NCI-H1092 treated with DMSO at 0.1 percent for 48 hours (cell line): ENCODE data around the gene RSPRY1.

Experiments
- DNase-seq: peaks from one replicate; lab custom pipeline; 2025; lab: John Stamatoyannopoulos, UW

The RSPRY1 gene

DNA sequence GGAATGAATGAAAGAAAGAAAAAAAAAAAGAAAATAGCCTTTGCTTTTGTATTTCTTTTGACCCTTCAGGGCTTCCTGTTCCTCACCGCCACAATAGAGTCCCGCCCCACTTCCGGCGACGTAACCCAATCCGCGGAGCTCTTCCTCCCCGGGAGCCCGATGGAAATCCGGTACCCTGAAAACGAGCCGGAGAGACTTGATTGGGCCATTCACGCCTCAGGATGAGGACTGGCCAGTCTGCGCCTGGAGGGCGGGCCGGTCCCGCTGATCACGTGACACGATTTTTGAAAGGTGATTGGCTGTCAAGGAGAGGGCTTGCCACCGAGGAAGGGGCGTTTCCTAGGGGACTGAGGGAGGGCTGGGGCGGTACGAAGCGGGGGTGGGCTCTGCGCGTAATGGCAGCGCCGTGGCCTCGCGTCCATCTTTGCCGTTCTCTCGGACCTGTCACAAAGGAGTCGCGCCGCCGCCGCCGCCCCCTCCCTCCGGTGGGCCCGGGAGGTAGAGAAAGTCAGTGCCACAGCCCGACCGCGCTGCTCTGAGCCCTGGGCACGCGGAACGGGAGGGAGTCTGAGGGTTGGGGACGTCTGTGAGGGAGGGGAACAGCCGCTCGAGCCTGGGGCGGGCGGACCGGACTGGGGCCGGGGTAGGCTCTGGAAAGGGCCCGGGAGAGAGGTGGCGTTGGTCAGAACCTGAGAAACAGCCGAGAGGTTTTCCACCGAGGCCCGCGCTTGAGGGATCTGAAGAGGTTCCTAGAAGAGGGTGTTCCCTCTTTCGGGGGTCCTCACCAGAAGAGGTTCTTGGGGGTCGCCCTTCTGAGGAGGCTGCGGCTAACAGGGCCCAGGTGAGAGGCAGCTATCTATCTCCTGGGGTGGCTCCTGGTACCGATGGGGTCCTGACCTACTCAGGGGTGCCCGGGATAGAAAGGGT lies at the start of gene RSPRY1, which contains the start of gene PSME3IP1:
RSPRY1 (plus strand) TSS at position 385 of the 927 bp plus-strand sequence. CDS start 18,330 bp downstream, outside the sequence.
PSME3IP1 (minus strand) TSS at position 95 of the 927 bp plus-strand sequence. CDS start 12,185 bp downstream, outside the sequence.
- DNase-seq = peak; percentile 99

- DNase-seq = no peak
These were observed 49.1 kb upstream of the RSPRY1 start for GRCh38 chr16:57137043-57137442.

GRCh38 chr16:57137566-57138273 lies 48.4 kb upstream of the RSPRY1 start:
- DNase-seq = no peak

DNA sequence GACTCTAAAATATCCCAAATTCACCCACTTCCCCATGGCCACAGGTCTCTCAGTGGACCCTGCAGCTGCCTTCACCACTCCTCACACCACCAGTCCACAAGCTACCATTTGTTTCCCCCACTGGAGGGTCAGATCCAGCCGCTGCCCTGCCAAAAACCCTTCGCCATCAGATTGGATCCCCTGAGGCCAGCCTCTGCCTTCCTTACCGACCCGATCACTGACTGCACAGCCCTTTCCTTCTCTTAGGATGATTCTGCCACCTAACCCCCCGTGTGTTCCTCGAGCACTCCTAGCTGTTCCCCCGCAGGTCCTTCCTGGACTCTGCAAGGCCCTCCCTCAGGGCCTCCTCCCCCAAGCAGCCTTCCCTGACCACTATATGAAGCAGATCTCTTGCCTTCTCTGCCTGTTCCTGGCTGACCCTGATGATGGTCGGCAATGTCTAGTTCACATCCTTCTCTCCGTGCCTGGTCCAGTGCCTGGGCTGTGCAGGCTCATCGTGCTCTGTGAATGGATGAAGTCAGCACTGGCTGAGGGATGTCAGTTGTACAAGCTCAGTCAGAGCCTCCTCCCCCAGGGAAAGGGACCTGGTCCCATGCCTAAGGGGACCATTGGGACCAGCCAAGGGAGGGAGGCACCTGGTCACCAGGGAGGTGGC lies 47.7 kb upstream of the RSPRY1 start:
- no peak for DNase-seq

GRCh38 chr16:57140931-57141668 lies 45.0 kb upstream of the RSPRY1 start:
- DNase-seq = no peak

GRCh38 chr16:57141822-57142631 lies 44.1 kb upstream of the RSPRY1 start:
- no peak for DNase-seq

GRCh38 chr16:57143149-57143921 lies 42.8 kb upstream of the RSPRY1 start:
- DNase-seq = no peak

- no peak for DNase-seq
These were observed 42.1 kb upstream of the RSPRY1 start for GRCh38 chr16:57144027-57144426.

DNA sequence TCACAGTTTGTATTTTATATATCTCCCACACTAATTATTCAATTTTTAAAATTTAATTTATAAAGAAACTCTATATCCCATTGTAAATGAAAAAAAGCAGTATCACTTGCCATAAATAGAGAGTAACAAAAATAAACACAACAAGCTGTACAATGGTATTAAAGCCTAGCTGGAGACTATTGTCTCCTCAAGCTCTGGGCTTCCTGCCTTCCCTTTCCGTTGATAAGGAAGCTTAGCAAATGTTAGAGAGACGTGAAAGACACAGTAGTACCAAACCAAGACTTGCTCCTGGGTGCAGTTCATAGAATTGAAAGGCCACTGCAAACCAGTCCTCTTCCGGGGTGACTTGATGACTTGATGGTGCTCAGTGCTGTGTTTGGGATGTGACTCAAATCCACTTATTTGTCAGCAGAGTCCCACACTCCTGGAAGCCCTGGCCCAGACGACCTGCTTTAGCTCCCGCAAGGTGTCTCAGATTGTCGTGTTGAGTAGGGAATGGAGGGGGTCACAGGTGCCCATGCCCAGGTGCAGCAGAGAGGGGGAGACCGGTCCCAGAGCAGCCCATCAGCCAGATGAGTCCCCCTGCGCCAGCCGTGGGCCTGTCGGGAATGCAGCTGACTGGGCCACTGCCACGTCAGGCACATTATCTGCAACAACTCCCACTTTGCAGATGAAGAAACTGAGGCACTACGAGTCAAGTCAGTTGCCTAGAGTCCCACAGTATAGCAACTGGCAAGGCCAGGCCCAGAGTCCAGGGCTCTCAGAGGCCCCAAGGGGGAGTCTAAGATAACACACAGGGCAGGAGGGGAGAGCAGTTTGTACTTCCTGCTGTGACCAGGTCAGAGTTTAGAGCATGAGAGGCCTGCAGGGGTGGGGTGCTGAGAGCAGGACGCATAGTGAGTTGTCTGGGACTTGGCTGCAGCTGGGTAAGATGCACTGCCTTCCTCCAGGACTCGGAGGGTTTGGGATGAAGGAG lies 40.8 kb upstream of the RSPRY1 start:
- DNase-seq = no peak

GRCh38 chr16:57146040-57146647 lies 40.0 kb upstream of the RSPRY1 start:
- no peak for DNase-seq

DNA sequence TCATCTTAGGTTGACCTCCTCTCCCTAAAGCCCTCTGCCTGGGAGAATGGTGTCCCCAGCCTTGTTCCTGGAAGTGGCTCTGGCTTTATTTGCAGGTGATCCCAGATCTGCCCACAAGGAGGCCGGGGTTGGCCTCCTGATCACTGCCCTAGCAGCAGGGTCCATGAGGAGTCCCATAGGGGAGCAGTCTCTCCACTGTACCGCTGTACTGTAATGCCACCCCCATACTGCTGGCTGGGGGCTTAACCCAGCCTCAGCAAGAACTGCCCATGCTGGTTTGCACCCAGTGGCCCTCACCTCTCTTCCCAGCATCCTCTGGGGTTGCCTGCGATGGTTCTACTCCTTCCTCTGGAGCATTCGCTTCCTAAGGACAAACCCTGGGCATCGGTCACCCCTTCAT lies 39.4 kb upstream of the RSPRY1 start:
- no peak for DNase-seq

- no peak for DNase-seq
These were observed 38.5 kb upstream of the RSPRY1 start for GRCh38 chr16:57147381-57148221.

- no peak for DNase-seq
These were observed 37.6 kb upstream of the RSPRY1 start for GRCh38 chr16:57148481-57148880.

DNA sequence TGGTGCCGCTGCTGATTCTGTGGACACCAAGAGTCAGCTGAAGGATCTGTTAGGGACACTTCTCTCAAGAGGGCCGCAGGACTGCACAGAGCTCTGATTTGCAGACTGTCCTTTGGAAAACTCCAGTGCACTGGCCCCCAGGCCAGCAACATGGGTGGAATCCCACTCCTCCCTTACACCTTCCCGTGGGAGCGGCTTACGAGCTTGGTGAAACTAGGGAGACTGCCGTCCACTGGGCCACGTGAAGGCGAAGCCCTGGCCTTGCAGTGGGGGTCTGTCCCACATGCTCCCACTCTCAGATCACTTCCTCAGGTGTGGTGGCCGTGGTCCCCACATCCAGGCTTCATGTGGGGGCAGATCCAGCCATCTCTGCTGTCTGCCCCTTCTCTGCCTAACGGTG lies 36.7 kb upstream of the RSPRY1 start:
- DNase-seq = no peak

GRCh38 chr16:57150682-57151330 lies 35.3 kb upstream of the RSPRY1 start:
- no peak for DNase-seq

GRCh38 chr16:57151369-57151768 lies 34.8 kb upstream of the RSPRY1 start:
- no peak for DNase-seq
